Astrocyte of the hippocampus (primary cell): Measurements from ENCODE around the gene ITPR3.

ENCODE experiments used
- DNase-seq: peaks from one replicate; pipeline ENCODE4 v3.0.0; 2011; ENCODE audit warnings: low read depth, low spot score

Gene ITPR3

DNA sequence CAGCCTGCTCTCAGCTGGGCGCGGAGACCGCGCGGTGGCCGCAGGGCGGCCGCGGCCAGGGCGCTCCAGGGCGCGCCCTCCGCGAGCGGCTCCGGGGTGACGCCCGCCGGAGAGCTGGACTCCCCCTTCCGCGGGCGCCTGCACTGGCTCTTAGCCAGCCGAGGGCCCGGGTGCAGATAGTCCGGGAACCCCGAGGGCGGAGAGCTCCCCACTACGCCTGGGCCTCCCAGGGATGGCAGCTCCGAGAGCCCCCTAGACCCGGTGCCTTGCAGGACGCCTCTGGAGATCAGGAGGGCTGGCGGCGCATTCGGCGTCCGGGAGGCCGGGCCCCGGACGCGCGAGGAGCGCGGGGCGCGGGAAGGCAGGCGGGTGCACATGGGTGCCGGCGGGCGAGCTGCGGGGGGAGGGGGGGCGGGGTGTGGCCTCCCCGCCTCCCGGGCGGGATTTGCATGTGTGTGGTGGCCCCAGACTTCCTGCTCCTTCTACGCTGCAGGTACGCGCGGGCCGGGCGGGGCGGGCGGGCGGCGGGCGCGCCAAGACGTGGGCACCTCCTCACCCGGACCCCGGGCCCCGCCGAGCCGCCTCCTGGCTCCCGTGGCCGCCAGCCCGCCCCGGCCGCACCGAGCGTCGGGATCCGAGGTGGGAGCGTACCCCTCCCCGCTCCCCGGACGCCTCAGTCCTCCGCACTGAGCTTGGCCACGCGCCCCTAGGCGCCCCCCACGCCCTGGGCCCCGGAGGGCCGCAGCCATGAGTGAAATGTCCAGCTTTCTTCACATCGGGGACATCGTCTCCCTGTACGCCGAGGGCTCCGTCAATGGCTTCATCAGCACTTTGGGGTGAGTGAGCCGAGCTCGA, at the start of gene ITPR3:
Gene ITPR3 (plus strand): TSS at position 467 of the 855 bp plus-strand sequence. CDS start 281 bp downstream, at position 748.
- peak; percentile 61 for DNase-seq

DNA sequence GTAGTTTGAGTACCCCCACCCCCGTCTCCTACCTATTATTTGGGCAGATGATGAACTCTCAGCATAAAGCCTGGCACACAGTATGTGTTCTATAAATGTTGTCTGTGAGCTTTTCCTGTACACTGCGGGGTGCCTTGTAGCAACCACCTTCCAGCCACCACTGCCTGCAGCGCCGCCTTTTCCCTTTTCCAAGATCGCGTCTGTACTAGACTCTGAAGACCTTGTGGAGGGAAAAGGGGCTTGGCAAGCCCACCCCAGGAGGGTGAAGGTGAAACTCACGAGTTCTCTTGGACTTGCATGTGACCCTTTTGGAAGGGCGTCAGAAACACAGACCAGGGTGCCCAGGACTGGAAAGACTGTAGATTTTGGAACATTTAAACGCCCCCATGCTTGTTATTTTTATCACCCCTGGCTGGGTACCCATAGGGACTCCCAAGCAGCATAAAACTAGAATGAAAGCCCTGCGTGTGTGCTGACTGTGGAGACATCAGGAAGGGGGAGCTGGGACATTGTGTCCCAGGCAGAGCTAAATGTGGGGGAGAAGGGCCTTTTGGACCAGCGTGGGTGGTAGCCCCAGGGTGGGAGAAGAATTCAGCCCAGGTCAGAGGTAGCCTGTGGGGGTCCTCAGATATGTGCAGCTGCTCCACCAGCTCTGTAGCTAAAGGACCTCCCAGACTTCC, 49.3 kb upstream of the ITPR3 start:
- DNase-seq, result no peak

DNA sequence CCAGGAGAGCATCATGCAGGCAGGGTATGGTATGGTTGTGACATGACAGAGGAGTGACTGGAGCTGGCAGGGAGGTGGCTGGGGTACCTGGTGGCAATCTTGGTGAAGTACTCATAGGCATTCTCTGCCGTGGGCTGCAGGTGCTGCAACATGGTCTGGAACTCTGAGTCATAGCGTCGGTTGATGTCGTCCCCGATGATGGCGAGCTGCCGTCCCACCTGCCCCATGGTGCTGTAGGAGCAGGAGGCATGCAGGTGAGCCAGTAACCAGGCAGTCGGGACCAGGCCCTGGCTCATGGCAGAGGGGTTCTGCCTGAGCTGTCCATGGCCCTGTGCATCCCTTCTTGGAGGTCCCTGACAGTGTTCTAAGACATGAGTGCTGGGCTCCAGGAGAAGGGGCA, 45.9 kb upstream of the ITPR3 start:
- DNase-seq, result no peak

GRCh38 chr6:33576668-33577067, 44.5 kb upstream of the ITPR3 start:
- no peak for DNase-seq

GRCh38 chr6:33577106-33577535, 44.0 kb upstream of the ITPR3 start:
- no peak for DNase-seq

DNA sequence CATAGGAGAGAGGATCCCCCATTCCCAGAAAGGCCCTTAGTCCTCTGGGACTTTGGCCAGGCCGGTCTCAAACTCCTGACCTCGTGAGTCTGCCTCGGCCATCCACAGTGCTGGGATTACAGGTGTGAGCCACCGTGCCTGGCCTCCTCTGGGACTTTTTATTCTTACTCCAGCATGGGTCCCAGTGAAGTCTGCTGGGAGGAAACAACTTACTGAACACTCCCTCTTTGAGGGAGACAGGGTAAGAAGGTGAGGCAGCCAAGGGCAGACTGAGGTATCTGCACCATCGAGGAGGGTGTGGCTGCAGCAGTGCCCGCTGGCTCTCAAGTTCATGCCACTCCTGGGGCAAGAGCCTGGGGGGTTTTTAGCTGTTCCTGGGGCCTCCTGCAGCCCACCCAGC, 43.4 kb upstream of the ITPR3 start:
- DNase-seq, result no peak

- no peak for DNase-seq
Observed at GRCh38 chr6:33578164-33578563, 43.0 kb upstream of the ITPR3 start.

GRCh38 chr6:33578588-33579011, 42.5 kb upstream of the ITPR3 start:
- DNase-seq, result no peak

DNA sequence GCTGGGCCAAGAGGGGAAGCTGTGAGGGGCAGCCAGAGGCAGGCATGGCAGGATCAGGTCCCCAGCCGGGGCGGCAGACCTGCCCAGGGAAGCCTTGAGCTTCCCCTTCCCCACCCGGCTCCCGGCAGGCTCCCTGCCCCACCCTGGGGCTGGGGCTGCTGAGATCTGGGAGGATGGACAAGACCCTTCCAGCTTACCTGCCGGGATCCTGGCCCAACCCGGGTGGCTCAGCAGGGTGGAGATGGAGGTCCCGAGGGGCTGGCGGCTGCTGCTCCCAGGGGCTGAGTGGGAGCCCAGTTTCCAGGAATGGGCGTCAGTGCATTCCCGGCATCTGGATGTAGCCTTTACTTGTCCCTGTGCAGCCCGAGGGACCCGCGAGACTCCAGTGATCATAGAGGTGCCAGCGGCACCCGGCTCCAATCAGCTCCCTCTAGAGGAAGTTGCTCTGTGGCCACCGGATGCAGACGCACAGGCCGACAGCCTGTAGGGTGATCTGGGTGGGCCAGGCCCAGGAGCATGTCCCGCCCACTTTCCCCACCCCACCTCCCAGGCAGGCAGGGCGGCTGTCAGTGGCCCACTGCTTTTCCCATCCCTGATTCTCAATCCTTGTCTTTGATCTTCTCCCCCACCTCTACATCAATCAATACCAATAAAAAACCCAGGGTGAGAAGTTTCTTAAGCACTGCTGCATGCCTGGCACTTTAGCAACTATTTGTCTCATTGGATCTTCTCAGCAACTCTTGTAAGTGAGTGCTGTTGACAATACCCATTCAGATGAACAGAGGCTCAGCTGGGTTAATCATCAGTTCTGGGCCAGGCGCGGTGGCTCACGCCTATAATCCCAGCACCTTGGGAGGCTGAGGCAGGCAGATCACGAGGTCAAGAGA, 41.1 kb upstream of the ITPR3 start, which contains the start of gene BAK1:
Gene BAK1 (minus strand): TSS at position 449 of the 887 bp plus-strand sequence. CDS start 2,672 bp downstream, outside the sequence.
- peak; percentile 96 for DNase-seq

- DNase-seq, result no peak
Observed at GRCh38 chr6:33581186-33581585, 39.9 kb upstream of the ITPR3 start.

GRCh38 chr6:33583591-33584155, 37.4 kb upstream of the ITPR3 start:
- DNase-seq, result no peak

- no peak for DNase-seq
Observed at GRCh38 chr6:33584700-33585402, 36.3 kb upstream of the ITPR3 start.

GRCh38 chr6:33585403-33586107, 35.6 kb upstream of the ITPR3 start:
- peak; percentile 84 for DNase-seq

DNA sequence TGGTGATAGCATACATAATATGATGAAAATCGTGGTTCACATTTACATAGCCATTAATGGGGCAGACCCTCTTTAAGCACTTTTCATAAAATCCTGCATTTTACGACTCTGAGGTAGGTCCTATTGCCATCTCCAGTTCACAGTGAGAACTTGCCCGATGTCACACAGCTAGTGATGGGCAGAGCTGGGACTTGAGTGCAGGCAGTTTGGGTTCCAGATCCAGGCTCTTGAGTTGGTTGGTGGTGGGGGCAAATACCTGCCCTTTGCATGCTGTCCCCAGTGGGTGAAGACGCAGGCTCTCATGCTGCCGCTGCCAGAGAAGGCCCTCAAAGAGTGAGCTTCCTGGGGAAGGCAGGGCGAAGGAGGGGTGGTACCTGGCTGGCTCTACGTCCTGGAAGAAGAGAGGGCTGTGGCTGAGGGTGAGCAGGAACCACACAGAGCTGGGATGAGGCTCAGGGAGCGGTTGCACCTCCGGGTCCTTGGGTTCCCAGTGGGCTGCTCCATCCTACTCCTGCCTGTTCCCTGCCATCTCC, 34.9 kb upstream of the ITPR3 start:
- no peak for DNase-seq

DNA sequence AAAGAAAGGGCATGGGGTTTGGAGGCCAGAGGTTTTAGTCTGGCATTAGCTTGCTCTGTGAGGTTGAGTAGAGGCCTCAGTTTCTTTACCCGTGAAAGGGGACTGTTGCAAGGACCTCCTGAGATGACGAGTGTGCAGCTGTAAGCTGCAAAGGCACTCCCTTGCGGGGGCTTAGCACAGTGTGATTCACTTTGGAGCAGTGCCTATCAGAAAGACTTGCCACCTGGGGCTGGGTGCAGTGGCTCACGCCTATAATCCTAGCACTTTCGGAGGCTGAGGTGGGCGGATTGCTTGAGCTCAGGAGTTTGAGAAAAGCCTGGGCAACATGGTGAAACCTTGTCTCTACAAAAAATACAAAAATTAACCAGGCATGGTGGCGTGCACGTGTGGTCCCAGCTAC, 33.6 kb upstream of the ITPR3 start:
- no peak for DNase-seq

DNA sequence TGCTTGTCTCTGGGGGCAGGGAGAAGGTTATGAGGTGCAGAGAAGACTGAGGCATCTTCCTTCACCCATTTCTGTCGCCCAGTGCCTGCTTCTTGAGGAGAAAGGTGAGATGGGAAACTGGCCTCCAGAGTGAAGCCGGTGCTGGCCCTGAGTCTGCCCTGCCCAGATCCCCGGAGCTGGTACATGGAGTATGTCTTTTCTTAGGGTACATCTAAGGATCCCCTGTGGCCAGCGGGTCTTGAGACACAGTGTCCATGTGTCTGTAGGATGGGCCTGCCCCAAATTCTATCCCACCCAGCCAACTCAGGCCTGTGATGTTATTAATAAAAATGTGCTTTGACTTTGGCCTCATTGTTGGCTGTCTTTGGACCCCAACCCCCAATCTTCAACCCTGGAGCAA, 32.2 kb upstream of the ITPR3 start:
- DNase-seq, result no peak

DNA sequence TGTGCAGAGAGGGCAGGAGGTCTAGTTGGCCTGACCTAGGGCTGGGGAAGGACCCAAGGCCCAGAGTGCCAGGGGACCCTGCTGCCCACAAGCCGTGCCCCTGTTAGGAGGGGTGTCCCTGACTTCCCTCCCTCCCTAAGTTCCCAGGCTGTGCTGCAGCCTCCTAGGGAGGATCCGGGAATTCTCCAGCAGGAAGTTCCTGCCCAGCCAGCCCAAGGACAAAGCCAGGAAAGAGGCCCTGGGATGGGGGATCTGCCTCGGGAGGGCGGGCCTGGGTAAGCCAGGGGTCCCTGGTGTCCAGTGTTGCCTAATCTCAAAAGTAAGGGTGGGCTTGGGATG, 31.8 kb upstream of the ITPR3 start:
- DNase-seq, result no peak

GRCh38 chr6:33589731-33590530, 31.2 kb upstream of the ITPR3 start:
- peak; percentile 80 for DNase-seq

DNA sequence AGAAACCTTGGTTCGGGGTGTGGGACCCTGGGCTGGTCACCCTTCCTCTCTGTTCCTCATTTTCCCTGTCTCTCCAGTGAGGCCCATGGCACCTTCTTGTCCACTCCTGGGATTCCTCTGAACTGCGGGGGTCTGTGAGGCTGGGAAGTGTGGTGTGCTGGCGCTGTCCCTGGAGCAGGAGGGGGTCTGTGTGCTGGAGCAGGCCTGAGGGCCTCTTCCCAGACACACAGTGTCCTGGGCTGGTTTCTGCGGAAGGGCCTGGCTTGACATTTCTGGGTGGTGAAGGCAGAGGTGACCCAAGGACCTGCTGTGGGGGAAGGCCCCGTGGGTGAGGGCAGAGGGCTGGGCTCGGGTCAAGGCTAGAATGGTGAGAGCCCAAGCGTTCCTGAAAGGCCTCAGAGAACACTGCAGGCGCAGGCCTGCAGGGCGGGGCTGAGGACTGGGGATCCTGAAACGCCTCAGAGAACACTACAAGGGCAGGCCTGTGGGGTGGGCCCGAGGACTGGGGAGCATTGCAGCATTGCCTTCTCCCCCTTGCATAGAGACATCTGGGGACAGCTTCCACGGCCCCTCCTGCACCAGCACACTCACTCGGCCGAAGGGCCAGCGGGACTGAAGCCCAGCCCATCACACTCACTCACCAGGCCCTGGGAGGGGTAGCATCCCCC, 30.5 kb upstream of the ITPR3 start:
- no peak for DNase-seq
